Stimulated activated naive CD8-positive, alpha-beta T cell treated with anti-CD3 and anti-CD28 coated beads, Interleukin-15, Interleukin-2, amounts not matched to agents 100 ng/mL and 50 ng/mL, for 24 hours (primary cell): ENCODE results near the gene TRMT11.
"Not testable (repeated sequence)": the region's sequence is repeated elsewhere in the genome, so short reads cannot be mapped to it uniquely, and the experiment has no call there.

Experiments
- H3K27ac Mint-ChIP-seq: one replicate; pipeline ENCODE4 v1.8.0; 2021; ENCODE audit warnings: mild to moderate bottlenecking, mixed read lengths
- H3K27me3 Mint-ChIP-seq: one replicate; pipeline ENCODE4 v1.8.0; 2021; ENCODE audit warnings: mixed read lengths
- H3K36me3 Mint-ChIP-seq: one replicate; pipeline ENCODE4 v1.8.0; 2021; ENCODE audit warnings: low read depth, mixed read lengths
- H3K4me1 Mint-ChIP-seq: one replicate; pipeline ENCODE4 v1.8.0; 2021; ENCODE audit warnings: low read depth, mixed read lengths
- H3K4me3 Mint-ChIP-seq: one replicate; pipeline ENCODE4 v1.8.0; 2021; ENCODE audit warnings: mild to moderate bottlenecking, mixed read lengths
- H3K9me3 Mint-ChIP-seq: one replicate; pipeline ENCODE4 v1.8.0; 2021; ENCODE audit warnings: mixed read lengths

The TRMT11 gene

GRCh38 chr6:126038234-126038633 lies 51.9 kb downstream of the TRMT11 start:
- H3K36me3 Mint-ChIP-seq, result peaks cover 82% of the 10 kb centered on the region
- no peak overlapping the region for H3K4me3 Mint-ChIP-seq
- H3K9me3 Mint-ChIP-seq, result peaks cover 5% of the 10 kb centered on the region
- no peaks in the 10 kb centered on the region for H3K27me3 Mint-ChIP-seq
- no peaks in the 10 kb centered on the region for H3K4me1 Mint-ChIP-seq
- no peak overlapping the region for H3K27ac Mint-ChIP-seq

- no peaks in the 10 kb centered on the region for H3K4me1 Mint-ChIP-seq
- no peaks in the 10 kb centered on the region for H3K27me3 Mint-ChIP-seq
- H3K9me3 Mint-ChIP-seq, result peaks cover 5% of the 10 kb centered on the region
- no peak overlapping the region for H3K4me3 Mint-ChIP-seq
- no peak overlapping the region for H3K27ac Mint-ChIP-seq
- H3K36me3 Mint-ChIP-seq, result peaks cover 76% of the 10 kb centered on the region
Measured at GRCh38 chr6:126039284-126039683, 52.9 kb downstream of the TRMT11 start.

- Mint-ChIP-seq H3K9me3 (peaks cover 5% of the 10 kb centered on the region), H3K27ac (no peak overlapping the region), H3K36me3 (peaks cover 74% of the 10 kb centered on the region), H3K27me3 (no peaks in the 10 kb centered on the region), H3K4me3 (no peak overlapping the region), H3K4me1 (no peaks in the 10 kb centered on the region)
Measured at GRCh38 chr6:126040394-126040793, 54.1 kb downstream of the TRMT11 start.

- H3K4me1 Mint-ChIP-seq, result no peaks in the 10 kb centered on the region
- H3K9me3 Mint-ChIP-seq, result peaks cover 5% of the 10 kb centered on the region
- H3K27ac Mint-ChIP-seq, result no peak overlapping the region
- peaks cover 70% of the 10 kb centered on the region for H3K36me3 Mint-ChIP-seq
- H3K27me3 Mint-ChIP-seq, result no peaks in the 10 kb centered on the region
- no peak overlapping the region for H3K4me3 Mint-ChIP-seq
Measured at GRCh38 chr6:126040826-126041225, 54.5 kb downstream of the TRMT11 start.

- H3K4me3 Mint-ChIP-seq, result no peak overlapping the region
- no peaks in the 10 kb centered on the region for H3K4me1 Mint-ChIP-seq
- H3K27me3 Mint-ChIP-seq, result no peaks in the 10 kb centered on the region
- H3K36me3 Mint-ChIP-seq, result peaks cover 63% of the 10 kb centered on the region
- no peak overlapping the region for H3K27ac Mint-ChIP-seq
- peaks cover 5% of the 10 kb centered on the region for H3K9me3 Mint-ChIP-seq
Measured at GRCh38 chr6:126041516-126041915, 55.2 kb downstream of the TRMT11 start.

- Mint-ChIP-seq H3K27me3 (no peaks in the 10 kb centered on the region), H3K4me1 (no peaks in the 10 kb centered on the region), H3K9me3 (peaks cover 5% of the 10 kb centered on the region), H3K4me3 (no peak overlapping the region), H3K36me3 (peaks cover 63% of the 10 kb centered on the region), H3K27ac (no peak overlapping the region)
Measured at GRCh38 chr6:126042001-126042419, 55.7 kb downstream of the TRMT11 start.

- Mint-ChIP-seq H3K9me3 (peaks cover 2% of the 10 kb centered on the region), H3K27ac (no peak overlapping the region), H3K4me3 (no peak overlapping the region), H3K4me1 (no peaks in the 10 kb centered on the region), H3K27me3 (no peaks in the 10 kb centered on the region), H3K36me3 (peaks cover 64% of the 10 kb centered on the region)
Measured at GRCh38 chr6:126047648-126048047, 61.3 kb downstream of the TRMT11 start.

GRCh38 chr6:126048635-126049034 lies 62.3 kb downstream of the TRMT11 start:
- Mint-ChIP-seq H3K9me3 (no peaks in the 10 kb centered on the region), H3K27me3 (no peaks in the 10 kb centered on the region), H3K4me1 (no peaks in the 10 kb centered on the region), H3K36me3 (peaks cover 72% of the 10 kb centered on the region), H3K27ac (no peak overlapping the region), H3K4me3 (no peak overlapping the region)

- no peaks in the 10 kb centered on the region for H3K4me1 Mint-ChIP-seq
- no peaks in the 10 kb centered on the region for H3K9me3 Mint-ChIP-seq
- H3K4me3 Mint-ChIP-seq, result no peak overlapping the region
- H3K27ac Mint-ChIP-seq, result no peak overlapping the region
- H3K27me3 Mint-ChIP-seq, result no peaks in the 10 kb centered on the region
- peaks cover 61% of the 10 kb centered on the region for H3K36me3 Mint-ChIP-seq
Measured at GRCh38 chr6:126050795-126051194, 64.5 kb downstream of the TRMT11 start.

GRCh38 chr6:126051791-126052190 lies 65.5 kb downstream of the TRMT11 start:
- Mint-ChIP-seq H3K36me3 (peaks cover 59% of the 10 kb centered on the region), H3K4me1 (no peaks in the 10 kb centered on the region), H3K27ac (no peak overlapping the region), H3K9me3 (no peaks in the 10 kb centered on the region), H3K4me3 (no peak overlapping the region), H3K27me3 (no peaks in the 10 kb centered on the region)

- H3K27me3 Mint-ChIP-seq, result no peaks in the 10 kb centered on the region
- H3K36me3 Mint-ChIP-seq, result peaks cover 52% of the 10 kb centered on the region
- no peaks in the 10 kb centered on the region for H3K4me1 Mint-ChIP-seq
- H3K27ac Mint-ChIP-seq, result no peak overlapping the region
- H3K9me3 Mint-ChIP-seq, result no peaks in the 10 kb centered on the region
- no peak overlapping the region for H3K4me3 Mint-ChIP-seq
Measured at GRCh38 chr6:126052485-126052884, 66.1 kb downstream of the TRMT11 start.

GRCh38 chr6:126054258-126054702 lies 67.9 kb downstream of the TRMT11 start:
- Mint-ChIP-seq H3K27me3 (no peaks in the 10 kb centered on the region), H3K27ac (no peak overlapping the region)

GRCh38 chr6:126054802-126055201 lies 68.5 kb downstream of the TRMT11 start:
- no peaks in the 10 kb centered on the region for H3K4me1 Mint-ChIP-seq
- no peak overlapping the region for H3K27ac Mint-ChIP-seq
- H3K36me3 Mint-ChIP-seq, result peaks cover 37% of the 10 kb centered on the region
- no peaks in the 10 kb centered on the region for H3K9me3 Mint-ChIP-seq
- no peak overlapping the region for H3K4me3 Mint-ChIP-seq
- H3K27me3 Mint-ChIP-seq, result no peaks in the 10 kb centered on the region

More at GRCh38 chr6:126054258-126054702, 67.9 kb downstream of the TRMT11 start:
- Mint-ChIP-seq H3K4me1 (no peaks in the 10 kb centered on the region), H3K36me3 (peaks cover 39% of the 10 kb centered on the region), H3K9me3 (no peaks in the 10 kb centered on the region), H3K4me3 (no peak overlapping the region)

- Mint-ChIP-seq H3K27ac (no peak overlapping the region), H3K27me3 (no peaks in the 10 kb centered on the region), H3K36me3 (peaks cover 41% of the 10 kb centered on the region), H3K4me1 (no peaks in the 10 kb centered on the region), H3K9me3 (no peaks in the 10 kb centered on the region), H3K4me3 (no peak overlapping the region)
Measured at GRCh38 chr6:126055449-126055848, 69.1 kb downstream of the TRMT11 start.

- H3K36me3 Mint-ChIP-seq, result peaks cover 36% of the 10 kb centered on the region
- no peaks in the 10 kb centered on the region for H3K9me3 Mint-ChIP-seq
- H3K4me3 Mint-ChIP-seq, result no peak overlapping the region
- no peaks in the 10 kb centered on the region for H3K4me1 Mint-ChIP-seq
- no peaks in the 10 kb centered on the region for H3K27me3 Mint-ChIP-seq
- no peak overlapping the region for H3K27ac Mint-ChIP-seq
Measured at GRCh38 chr6:126056355-126057004, 70.1 kb downstream of the TRMT11 start.

- not testable (repeated sequence) for H3K9me3 Mint-ChIP-seq, H3K27ac Mint-ChIP-seq, H3K27me3 Mint-ChIP-seq
Measured at GRCh38 chr6:126058085-126058484, 71.7 kb downstream of the TRMT11 start.

More at GRCh38 chr6:126058085-126058484, 71.7 kb downstream of the TRMT11 start:
- not testable (repeated sequence) for H3K4me3 Mint-ChIP-seq, H3K4me1 Mint-ChIP-seq
- H3K36me3 Mint-ChIP-seq, result peaks cover 29% of the 10 kb centered on the region
